ENCODE results near the gene NOG. TPM values are rescaled to one million over a fixed set of nuclear protein-coding genes. Genes with fewer than 3 reads are reported as not detected.

Gene NOG
- 0.13 TPM in 1 of 2 replicates, not detected in the other for total RNA-seq

GRCh38 chr17:56593646-56594319 is at the start of gene NOG:
Gene NOG, plus strand, starts transcription at chr17:56593699. Its CDS starts 525 bp downstream, at chr17:56594224.

Other genes starting within 250 kb of the NOG start
- 0.53 and 0.87 TPM in 2 replicates for gene C17orf67, start 240.2 kb downstream of the NOG start, total RNA-seq
- gene DGKE, start 240.5 kb downstream of the NOG start, total RNA-seq = 4.0 and 5.0 TPM in 2 replicates